Epidermal melanocyte (primary cell): ENCODE results near the gene RBM5.

Experiments used
- DNase-seq: peaks from one replicate; pipeline ENCODE4 v3.0.0; 2011; ENCODE audit warnings: low spot score; ENCODE audit not compliant: insufficient read length

The RBM5 gene

DNA sequence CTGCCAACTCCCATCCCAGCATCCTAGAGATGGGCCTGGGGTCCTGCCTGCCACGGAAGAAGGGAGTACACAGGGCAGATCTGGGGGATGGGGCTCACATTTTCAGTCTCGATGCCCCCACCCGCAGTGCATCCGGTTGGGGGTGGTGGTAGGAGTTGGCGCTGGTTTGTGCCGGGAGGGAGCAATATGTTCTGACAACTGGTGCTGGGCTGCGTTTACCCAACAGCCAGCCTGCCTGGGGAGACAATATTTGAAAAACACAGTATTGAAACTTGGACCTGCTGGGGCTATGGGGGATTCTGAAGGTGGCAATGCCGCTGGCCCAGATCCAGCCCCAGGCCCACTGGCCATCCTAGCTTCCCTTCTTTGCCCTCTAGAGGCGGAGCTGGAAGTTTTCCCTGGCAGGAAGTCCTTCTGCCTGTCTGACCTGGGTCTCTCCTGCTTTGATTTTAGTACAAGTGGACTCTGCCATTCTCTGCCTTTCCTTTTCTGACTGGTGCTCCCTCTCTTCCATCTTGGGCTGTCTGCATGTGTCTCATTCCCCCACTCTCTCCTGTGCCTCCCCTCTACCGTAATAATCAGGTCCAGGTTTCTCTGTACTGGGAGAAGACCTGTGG is 69.9 kb downstream of the RBM5 start:
- no peak for DNase-seq

DNA sequence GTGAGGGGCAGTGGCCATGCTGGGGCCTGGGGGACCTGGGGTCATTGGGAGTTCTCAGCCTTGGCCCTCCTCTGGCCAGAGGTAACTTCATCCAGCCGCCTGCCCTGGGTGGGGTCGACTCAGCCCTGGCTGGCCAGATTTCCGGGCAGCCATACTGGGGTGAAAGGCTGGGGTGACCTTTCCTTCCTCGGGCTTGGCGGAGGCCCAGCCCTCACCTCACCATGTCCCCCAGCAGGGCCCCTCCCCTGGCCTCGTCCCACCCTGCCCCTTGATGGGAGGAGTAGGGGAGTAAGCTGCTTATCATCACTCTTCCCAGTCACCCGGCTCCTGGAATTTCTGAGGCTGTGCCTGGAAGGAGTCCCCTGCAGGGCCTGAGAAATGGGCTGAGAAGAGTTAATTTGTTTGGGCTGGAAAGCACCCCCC is 71.9 kb downstream of the RBM5 start:
- DNase-seq = no peak

DNA sequence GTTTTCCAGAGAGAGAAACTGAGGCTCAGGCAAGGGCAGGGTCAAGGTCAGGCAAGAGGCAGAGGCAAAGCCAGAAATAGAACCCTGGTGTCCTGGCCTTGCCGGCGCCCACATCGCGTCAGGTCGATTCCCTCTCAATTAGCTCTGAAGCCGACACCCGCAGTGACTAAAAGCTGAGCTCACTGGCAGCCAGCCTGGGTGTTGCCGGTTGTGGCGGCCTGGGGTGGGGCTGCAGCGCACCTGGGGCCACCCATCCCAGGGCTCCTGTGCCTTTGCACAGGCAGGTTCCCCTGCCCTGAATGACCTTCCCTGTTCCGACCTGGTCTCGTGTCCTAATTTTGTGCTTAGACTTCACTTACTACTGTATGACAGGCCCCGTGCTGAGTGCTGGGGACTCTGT is 72.6 kb downstream of the RBM5 start:
- DNase-seq = no peak

DNA sequence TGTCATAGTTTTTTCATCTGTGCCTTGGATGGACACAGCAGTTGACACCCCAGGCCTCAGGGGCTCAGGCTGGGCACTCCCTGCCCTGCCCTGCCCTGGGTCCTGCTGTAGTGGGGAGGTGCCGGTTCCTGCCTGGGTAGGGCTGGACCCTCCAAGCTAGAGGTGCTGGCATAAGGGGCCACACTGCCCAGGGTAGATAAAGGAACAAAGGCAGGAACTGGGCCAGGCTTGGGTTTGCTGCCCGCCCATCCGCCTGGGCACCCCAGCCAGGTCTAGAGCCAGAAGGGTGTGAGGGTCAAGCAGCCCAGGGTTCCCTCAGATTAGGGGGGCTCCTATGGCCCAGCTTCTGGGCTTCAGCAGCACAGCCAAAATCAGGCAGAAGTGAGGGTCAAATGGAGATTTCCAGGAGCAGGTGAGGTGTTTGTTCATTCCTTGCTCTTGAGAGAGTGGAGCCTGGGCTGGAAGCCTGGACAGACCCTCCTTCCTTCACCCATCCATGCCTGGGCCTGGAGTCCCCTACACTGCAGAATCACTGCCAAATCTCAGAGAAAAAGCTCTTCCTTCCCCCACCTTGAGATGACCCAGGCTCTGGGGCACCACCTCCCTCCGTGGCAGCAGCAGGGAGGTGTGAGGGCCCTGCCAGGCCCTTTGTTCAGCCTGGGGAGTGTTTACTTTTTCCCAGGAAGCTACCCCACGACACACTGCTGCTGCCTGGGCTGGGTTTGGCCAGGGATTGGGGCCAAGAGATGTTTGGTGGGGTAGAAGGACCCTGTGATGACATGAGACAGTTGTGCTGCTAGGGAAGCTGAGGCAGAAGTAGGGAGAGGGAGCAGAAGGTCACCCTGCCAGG is 73.5 kb downstream of the RBM5 start:
- no peak for DNase-seq

DNA sequence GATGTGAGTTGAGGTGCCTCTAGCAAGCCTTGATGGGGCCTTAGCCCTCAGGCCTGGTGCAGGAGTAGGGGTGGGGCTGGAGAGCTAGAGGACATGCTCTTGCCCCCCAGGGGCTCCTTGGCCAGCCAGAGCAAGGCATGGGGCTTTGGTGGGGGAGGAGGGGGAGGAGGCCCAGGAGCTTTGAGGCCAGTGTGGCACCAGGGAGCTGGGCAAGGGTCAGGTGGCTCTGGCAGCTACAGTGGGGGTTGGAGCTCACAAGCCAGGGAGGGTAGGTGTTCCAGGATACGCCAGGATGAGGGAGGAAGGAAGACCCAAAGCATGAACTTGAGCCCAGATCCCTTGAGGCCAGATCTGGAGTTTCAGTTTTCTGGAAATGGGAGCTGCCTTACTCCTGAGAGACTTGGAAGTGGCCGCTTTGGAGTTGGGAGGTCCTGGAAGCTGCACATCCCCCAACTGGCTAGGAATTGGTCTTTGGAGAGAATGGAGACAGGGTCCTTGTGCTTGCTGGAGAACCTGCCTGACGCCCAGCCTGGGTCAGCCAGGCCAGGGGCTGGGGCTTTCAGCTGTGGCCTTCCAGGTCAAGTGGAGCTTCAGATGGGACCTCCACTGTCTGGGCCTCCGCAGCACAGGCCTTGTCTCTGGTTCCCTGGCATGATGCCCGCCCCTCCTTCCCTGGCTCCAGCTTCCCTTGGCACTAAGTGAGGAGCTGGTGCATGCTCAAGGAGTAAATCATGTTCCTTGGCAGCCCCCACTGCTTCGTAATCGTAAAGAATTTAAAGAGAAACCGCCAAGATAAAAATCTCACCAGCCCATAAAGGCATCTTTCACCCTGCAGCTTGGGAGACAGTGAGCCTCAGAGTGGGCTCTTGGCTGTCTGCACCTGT is 75.1 kb downstream of the RBM5 start:
- peak; percentile 78 for DNase-seq

DNA sequence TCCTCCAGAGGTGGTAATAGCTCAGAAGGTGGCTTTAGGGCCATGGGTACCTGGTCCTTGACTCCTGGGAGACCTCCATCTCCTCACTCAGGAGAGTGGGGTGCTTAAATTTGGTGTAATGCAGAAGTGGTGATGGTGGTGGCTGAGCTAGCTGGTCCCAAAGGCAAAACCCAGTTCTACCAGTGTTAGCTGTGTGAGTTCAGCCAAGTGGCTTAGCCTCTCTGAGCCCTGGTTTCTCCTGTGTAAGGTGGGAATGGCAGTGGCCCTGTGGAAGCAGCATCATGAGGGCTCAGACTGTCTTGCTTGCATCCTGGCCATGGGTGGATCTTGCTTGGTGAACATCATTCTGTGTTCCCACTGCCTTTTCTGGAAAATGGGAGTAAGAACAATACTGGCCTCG is 75.8 kb downstream of the RBM5 start:
- no peak for DNase-seq

DNA sequence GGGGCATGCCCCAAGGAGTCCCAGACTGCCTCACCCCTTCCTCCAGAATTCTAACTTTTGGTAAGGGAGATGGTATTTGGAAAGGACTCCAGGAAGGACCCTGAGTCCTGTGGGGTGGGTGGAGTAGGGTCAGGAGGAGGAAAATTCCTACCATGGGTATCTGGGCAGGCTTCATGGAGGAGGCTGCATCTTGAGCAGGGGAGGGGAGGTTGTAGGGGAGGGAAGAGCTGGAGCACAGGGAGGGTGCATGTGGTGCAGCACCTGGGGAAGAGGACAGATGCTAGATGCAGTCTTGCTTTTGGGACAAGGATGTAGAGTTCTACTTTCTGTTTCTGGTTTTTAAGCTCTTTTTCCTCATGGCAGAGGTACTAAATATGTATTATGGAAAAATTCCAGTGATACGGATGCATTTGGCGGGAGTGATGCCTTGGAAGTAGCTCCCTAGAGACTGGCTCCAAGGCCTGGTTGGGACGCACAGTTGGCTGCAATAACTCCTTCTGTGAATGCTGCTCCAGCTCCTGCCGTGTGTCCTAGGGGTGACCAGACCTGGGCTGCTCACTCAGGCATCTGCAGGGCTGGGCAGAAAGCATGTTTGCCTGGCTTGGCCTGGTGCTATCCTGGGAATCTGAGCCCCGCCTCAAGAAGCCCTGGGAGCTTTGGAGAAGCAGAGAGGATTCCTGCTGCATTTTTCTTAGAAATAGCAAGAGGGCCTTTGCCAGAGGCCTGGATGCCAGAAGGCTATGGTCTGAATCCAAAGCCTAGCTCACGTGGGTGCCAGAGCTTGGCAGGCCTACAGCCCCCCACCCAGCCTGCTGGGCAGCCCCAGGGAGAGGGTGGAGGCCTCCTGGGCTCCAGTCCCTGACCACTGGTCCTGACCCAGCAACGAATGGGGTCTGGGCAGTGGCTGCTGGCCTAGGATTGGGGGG is 76.5 kb downstream of the RBM5 start:
- peak; percentile 63 for DNase-seq

DNA sequence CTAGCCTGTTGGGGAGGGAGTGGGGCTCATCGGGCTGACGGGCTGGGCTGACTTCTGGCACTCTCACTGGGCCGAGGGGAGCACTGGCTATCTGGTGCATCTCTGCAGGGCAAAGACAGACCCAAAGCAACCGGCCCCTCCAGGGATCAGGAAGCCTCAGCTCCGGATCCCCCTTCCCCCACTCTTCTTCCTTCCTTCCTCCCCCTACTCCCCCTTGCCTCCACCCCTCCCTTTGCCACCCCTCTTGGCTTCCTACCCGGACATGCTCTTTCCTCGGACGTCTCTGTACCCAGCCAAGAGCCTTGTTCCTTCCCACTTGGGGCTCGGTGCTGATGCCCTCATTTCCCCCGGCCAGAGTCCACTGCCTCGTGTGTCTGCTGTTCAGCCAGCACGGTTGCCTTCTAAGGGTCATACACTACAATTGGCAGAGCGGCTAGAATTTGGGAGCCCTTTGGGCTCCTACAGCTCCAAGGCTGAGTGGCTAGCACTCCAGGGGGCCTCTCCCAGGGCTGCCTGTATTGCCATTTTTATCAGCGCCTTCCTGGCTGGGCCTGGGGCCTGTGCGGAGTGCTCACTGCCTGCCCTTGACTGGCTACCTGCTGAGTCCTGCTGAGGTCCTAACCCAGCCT is 77.3 kb downstream of the RBM5 start:
- DNase-seq = no peak

DNA sequence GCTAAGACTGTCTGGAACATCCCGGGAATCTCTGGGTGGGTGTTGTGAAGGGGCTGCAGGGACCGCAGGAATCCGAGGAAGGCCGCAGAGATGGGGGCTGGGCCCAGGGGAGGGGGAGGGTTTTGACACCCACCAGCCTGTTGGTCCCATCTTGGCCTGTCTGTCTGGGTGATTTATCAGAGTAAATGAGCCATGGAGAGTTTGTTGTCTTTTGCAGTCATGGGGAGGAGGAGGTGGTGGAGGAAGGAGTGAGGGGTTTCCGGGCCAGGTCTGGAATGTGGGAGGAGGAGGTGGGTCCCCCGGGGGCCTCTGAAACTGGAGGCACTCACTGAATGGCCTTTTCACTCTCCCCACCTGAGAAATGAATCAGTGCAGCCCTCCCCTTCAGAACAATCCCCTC is 77.9 kb downstream of the RBM5 start:
- no peak for DNase-seq

DNA sequence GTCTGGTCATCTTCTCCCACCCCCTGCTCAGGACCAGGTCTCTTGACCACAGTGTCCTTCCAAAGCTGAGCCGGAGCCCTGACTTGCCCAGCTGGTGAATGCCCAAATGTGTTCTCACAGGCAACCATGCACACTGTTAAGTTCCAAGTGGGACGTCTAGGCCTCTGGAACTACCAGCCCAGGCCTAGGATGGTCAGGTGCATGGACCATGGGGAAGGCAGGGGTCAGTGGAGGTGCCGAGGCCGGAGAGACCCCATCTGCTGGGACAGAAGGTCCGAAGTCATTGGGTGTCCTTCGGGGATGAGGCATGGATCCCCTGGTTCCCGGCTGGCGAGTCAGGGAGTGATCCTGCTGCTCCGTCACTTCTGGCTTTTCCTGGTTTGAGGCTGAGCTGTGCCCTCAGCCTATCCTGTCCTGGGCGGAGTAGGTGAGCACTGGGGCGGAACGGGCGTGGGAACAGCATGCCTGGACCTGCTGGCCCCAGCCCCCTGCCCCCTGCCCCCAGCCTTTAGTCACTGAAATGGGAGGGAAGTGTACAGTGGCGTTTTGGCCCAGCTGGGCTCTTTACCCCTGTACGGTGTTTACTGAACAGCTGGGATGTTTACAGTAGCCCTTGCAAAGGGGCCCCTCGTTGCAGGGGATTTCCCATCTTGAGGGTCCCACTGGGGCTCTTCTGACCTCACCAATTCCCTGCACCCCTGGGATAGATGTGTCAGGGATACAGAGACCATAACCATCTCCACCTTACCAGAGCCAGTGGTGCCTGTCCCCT is 78.5 kb downstream of the RBM5 start:
- DNase-seq = no peak

DNA sequence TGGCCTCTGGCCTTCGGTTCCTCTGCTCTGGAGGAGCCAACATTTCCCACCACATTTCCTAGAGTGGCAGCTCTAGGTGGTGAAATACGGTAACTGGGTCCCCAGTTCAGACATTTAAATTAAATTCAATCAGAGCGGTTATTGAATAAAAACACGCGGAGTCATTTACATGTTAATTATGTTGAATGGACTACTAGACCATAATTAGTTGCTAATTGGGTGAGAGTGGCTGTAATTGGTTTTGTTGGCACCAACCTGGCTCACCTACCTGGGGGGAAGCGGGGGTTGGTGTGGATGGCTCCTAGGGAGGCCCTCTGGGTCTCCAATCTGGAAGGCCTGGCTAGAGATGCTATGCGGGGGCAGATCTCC is 79.1 kb downstream of the RBM5 start:
- no peak for DNase-seq

DNA sequence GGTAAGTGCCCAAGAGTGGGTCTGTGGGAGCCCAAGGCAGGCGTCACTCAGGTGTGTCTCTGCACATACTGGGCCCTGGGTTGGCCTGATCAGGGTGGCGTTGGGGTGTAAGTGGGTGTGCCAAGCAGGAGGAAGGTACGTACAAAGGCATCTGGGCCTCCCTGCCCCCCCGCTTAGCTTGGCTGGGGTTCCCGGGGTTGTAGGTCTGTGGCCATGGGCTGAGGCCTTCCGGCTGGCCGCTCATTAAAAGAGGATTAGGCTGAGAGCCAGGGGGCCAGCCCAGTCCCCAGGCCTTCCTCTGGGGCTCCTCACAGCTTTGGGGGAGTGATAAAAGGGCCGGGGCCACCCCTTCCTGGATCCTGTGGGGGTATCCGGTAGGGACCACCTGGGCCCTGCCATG is 79.7 kb downstream of the RBM5 start:
- no peak for DNase-seq
